NK-92 (cell line): ENCODE data around the gene AHNAK2.
"Not testable (repeated sequence)": the region's sequence is repeated elsewhere in the genome, so short reads cannot be mapped to it uniquely, and the experiment has no call there.

Experiments used
- DNase-seq: peaks from one replicate; lab custom pipeline; 2025; ENCODE audit not compliant: unreplicated experiment; lab: John Stamatoyannopoulos, UW

The AHNAK2 gene

GRCh38 chr14:104900639-104901512 lies 77.3 kb downstream of the AHNAK2 start:
- DNase-seq, result no peak

- no peak for DNase-seq
These were observed 78.4 kb downstream of the AHNAK2 start for GRCh38 chr14:104899781-104900180.

GRCh38 chr14:104898870-104899510 lies 79.2 kb downstream of the AHNAK2 start:
- DNase-seq, result no peak

- DNase-seq, result no peak
These were observed 80.0 kb downstream of the AHNAK2 start for GRCh38 chr14:104898195-104898558.

GRCh38 chr14:104897330-104898194 lies 80.6 kb downstream of the AHNAK2 start:
- DNase-seq, result no peak

- DNase-seq, result no peak
These were observed 82.2 kb downstream of the AHNAK2 start for GRCh38 chr14:104895786-104896661.

GRCh38 chr14:104895207-104895785 lies 82.9 kb downstream of the AHNAK2 start:
- no peak for DNase-seq

GRCh38 chr14:104894331-104895206 lies 83.6 kb downstream of the AHNAK2 start:
- no peak for DNase-seq

- DNase-seq, result no peak
These were observed 84.6 kb downstream of the AHNAK2 start for GRCh38 chr14:104893435-104894207.

GRCh38 chr14:104892531-104893434 lies 85.4 kb downstream of the AHNAK2 start:
- DNase-seq, result no peak

GRCh38 chr14:104891664-104892530 lies 86.3 kb downstream of the AHNAK2 start:
- DNase-seq, result no peak

- DNase-seq, result no peak
These were observed 87.0 kb downstream of the AHNAK2 start for GRCh38 chr14:104891121-104891551.

GRCh38 chr14:104890292-104890691 lies 87.9 kb downstream of the AHNAK2 start:
- DNase-seq, result not testable (repeated sequence)

- DNase-seq, result no peak
These were observed 88.8 kb downstream of the AHNAK2 start for GRCh38 chr14:104889375-104889757.

- DNase-seq, result no peak
These were observed 89.4 kb downstream of the AHNAK2 start for GRCh38 chr14:104888489-104889374.
